ENCODE results near the gene GRIK4.

- TF ChIP-seq CTCF (conservative IDR thresholded peaks at IDR 0.05; ENCODE audit: low read length) (no peak), EZH2phosphoT487 (IDR thresholded peaks at IDR 0.05; ENCODE audit: borderline replicate concordance, low read depth, low read length) (no peak)
These were observed 367.2 kb downstream of the GRIK4 start for GRCh38 chr11:120878781-120879180.

Data from OCI-LY7 (cell line).